HG02840 (cell line): ENCODE measurements around the gene STX12.
"Not testable (repeated sequence)": the region's sequence is repeated elsewhere in the genome, so short reads cannot be mapped to it uniquely, and the experiment has no call there.

Experiments
- ATAC-seq: cut with Tn5 transposase; IDR thresholded peaks from one replicate; pipeline ENCODE4 v1.9.1; 2021; ENCODE audit warnings: mild to moderate bottlenecking, moderate library complexity, moderate number of reproducible peaks; ENCODE audit not compliant: unreplicated experiment, low FRiP score

The STX12 gene

DNA sequence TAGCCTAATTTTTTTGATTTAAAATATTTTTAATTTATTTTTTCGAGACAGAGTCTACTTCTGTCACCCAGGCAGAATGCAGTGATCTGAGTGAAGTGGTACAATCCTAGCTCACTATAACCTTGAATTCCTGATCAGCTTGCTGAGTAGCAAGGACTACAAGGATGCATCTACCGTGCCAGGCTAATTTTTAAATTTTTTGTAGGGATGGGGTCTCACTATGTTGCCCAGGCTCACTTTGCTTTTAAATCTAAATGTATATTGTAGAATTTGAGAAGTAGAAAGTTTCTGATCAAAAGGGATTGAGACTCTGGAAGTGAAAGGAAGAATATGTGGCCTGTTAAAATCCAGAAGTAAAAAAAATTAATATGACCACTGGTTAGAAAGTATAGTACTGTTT lies 1.6 kb downstream of the STX12 start:
- no peak for ATAC-seq

DNA sequence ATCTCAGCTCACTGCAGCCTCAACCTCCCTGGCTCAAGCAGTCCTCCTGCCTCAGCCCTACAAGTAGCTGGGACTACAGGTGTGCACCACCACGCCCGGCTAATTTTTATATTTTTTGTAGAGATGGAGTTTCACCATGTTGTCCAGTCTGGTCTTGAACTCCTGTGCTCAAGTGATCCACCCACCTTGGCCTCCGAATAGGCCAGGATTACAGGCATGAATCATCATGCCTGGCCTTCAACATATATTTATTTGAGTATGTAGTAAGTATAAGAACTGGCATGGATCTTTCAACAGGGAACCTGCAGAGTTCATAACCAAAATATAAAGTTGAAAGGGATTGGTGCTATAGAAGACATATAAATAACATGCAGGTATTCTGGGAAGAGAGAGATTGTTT lies 2.3 kb downstream of the STX12 start:
- ATAC-seq: not testable (repeated sequence)

DNA sequence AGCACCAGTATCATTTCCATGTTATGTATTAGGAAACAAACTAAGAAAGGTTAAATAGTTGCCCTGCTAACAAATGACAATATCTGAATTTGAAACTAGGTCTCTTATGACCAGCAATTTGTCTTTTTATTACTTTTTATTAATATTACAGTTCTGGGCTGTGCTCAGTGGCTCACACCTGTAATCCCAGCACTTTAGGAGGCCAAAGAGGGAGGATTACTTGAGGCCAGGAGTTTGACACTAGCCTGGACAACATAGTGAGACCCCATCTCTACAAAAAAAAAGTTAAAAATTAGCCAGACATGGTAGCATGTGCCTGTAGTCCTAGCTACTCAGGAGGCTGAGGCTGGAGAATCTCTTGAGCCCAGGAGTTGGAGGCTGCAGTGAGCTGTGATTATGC lies 3.3 kb downstream of the STX12 start:
- ATAC-seq: not testable (repeated sequence)

DNA sequence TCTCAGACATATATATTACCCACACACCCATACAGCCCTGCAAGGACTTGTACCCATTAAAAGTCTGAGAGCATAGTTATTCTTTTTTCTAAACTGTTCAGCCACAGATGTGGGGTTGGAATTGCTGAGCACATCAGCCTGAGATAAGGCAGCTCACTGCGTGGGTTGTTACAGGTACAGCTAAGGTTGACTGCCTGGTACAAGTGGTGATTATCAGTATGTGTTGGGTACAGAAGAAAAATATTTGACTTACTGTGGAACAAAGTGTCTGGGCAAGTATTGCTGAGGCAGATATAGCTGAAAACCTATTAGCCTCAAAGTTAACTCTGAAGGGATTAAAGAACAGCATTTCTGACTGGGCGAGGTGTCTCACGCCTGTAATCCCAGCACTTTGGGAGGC lies 5.0 kb downstream of the STX12 start:
- no peak for ATAC-seq

DNA sequence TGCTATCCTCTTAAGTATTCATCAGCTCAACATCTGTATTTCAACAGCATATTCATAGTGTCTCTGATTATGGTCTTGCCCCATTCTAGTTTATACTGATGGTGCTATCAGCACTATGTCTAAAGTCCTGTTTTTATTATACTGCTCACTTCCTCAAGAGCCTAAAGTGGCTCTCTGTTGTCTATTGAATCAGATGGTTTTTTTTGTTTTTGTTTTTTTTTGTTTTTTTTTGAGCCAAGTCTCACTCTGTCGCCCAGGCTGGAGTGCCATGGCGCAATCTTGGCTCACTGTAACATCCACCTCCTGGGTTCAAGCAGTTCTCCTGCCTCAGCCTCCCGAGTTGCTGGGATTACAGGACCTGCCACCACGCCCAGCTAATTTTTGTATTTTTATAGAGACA lies 6.1 kb downstream of the STX12 start:
- ATAC-seq: no peak

- no peak for ATAC-seq
These were observed 9.9 kb downstream of the STX12 start for GRCh38 chr1:27782950-27783349.

DNA sequence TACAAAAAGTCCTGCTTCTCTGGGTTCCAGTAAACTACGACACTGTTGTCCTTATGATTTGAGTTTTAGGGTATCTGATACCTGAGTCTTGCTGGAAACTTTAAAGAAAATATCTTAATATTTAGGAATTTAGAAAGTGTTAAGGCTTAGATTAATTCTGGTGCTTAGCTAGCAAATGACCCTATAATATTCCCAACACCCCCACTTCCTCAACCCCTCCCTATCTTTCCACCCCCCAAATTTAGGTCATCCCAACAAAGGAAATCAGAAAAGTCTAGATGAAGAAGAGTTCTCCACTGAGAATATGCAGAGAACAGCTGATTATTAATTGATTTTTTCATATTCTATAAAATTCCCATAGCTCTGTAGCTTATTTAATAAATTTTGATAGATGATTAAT lies 11.7 kb downstream of the STX12 start:
- ATAC-seq: no peak

GRCh38 chr1:27785781-27786455 lies 12.9 kb downstream of the STX12 start:
- ATAC-seq: no peak

GRCh38 chr1:27787895-27788294 lies 14.9 kb downstream of the STX12 start:
- no peak for ATAC-seq

- no peak for ATAC-seq
These were observed 16.6 kb downstream of the STX12 start for GRCh38 chr1:27789540-27790041.

- ATAC-seq: not testable (repeated sequence)
These were observed 17.3 kb downstream of the STX12 start for GRCh38 chr1:27790270-27790669.

DNA sequence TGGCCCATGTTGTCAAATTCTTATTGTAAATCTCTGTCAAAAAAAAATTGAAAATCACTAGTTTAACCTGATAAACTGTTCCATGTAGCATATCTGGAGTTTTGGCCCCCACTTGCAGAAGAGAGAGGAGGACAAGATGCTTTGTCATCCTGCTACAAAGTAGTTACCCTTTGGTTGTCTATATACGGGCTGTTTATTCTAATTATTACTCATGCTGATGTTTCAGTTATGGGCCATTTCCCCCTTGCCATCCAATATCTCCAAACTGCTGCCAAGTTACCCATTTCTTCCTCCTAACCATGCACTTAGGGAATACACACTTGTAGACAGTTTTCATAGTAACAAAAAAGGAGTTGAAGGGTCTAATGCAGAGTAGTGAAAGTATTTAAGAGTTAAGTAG lies 22.6 kb downstream of the STX12 start:
- no peak for ATAC-seq

GRCh38 chr1:27804791-27805190 lies 31.8 kb downstream of the STX12 start:
- ATAC-seq: no peak

DNA sequence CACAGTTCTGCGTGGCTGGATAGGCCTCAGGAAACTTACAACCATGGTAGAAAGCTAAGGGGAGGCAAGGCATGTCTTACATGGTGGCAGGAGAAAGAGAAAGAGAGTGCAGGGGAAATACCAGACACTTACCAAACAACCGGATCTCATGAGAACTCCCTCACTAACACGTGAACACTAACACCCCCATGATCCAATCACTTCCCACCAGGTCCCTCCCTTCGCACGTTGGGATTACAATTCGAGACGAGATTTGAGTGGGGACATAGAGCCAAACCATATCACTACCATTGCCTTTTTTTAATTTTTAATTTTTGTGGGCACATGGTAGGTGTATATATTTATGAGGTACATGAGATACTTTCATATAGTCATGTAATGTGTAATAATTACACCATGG lies 33.7 kb downstream of the STX12 start:
- ATAC-seq: no peak

- no peak for ATAC-seq
These were observed 34.4 kb downstream of the STX12 start for GRCh38 chr1:27807385-27807784.

DNA sequence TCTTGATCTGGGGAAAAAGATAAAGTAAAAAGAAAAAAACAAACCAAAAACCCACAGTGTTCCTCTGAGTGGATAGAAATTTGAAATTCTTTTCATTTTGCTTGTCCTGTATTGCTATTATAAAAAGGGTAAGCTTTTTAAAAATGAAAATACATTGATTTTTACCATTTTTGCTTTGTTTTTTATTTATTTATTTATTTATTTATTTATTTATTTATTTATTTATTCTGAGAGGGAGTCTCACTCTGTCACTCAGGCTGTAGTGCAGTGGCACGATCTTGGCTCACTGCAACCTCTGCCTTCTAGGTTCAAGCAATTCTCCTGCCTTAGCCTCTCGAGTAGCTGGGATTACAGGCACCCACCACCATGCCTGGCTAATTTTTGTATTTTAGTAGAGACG lies 35.1 kb downstream of the STX12 start:
- not testable (repeated sequence) for ATAC-seq

GRCh38 chr1:27809883-27810282 lies 36.9 kb downstream of the STX12 start:
- no peak for ATAC-seq

DNA sequence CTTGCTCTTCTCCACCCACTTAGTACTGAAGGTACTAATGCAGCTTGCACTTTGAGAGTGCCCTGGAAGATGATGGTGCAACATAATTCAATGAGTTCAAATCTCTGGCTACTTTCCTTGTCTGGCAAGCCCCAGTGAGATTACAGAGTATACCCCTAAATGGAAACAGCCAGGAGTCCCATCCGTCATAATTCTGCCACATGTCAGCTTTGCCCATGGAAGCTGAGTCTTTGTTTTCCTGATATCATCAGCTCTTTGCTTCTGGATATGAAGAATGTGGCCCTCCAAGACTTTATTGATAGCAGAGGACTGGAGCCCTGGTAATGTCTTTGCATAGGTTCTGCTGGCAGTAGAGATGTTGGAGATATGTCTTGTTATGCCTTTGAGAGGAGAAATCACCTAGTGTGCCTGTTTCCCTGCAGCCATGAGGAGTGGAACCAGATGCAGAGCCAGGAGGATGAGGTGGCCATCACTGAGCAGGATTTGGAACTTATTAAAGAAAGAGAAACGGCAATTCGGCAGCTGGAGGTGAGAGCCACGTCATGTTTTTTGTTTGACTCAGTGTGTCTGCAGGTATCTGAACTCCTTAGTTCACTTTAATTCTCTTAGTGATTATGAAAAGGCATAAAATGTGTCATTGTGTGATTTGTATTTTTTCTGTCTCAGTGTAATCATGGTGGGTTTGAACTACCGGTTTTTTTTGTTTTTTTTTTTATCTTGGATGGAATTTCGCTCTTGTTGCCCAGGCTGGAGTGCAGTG lies 38.9 kb downstream of the STX12 start:
- no peak for ATAC-seq

- ATAC-seq: no peak
These were observed 44.1 kb downstream of the STX12 start for GRCh38 chr1:27816921-27817630.

GRCh38 chr1:27821761-27822315 lies 48.8 kb downstream of the STX12 start:
- no peak for ATAC-seq

GRCh38 chr1:27823784-27824183 lies 50.8 kb downstream of the STX12 start:
- no peak for ATAC-seq
